Duodenal mucosa (tissue), 2 donors: ENCODE measurements around the gene CCDC9B.

Experiments used
- H3K27ac ChIP-seq: one replicate; pipeline ENCODE4 v1.7.0; 2013; ENCODE audit warnings: low read depth, low read length
- H3K27me3 ChIP-seq, 2 donors: one replicate each; pipeline ENCODE4 v1.7.0; 2013; ENCODE audit warnings: low read length in 2 of 2, control low read depth in 1 of 2; ENCODE audit not compliant: insufficient read depth in 2 of 2, control insufficient read depth in 1 of 2
- H3K36me3 ChIP-seq, 2 donors: one replicate each; pipeline ENCODE4 v1.7.0; 2013; ENCODE audit warnings: low read length in 2 of 2, control low read depth in 1 of 2; ENCODE audit not compliant: insufficient read depth in 2 of 2, control insufficient read depth in 1 of 2
- H3K4me1 ChIP-seq, 2 donors: one replicate each; pipeline ENCODE4 v1.7.0; 2013; ENCODE audit warnings: low read length in 2 of 2, control low read depth in 1 of 2; ENCODE audit not compliant: insufficient read depth in 2 of 2, control insufficient read depth in 1 of 2
- H3K4me3 ChIP-seq, 2 donors: one replicate each; pipeline ENCODE4 v1.7.0; 2013; ENCODE audit warnings: low read length in 2 of 2, low read depth in 1 of 2
- H3K9ac ChIP-seq, 2 donors: one replicate each; pipeline ENCODE4 v1.7.0; 2013; ENCODE audit warnings: low read length in 2 of 2, low read depth in 1 of 2
- H3K9me3 ChIP-seq, 2 donors: one replicate each; pipeline ENCODE4 v1.7.0; 2013; ENCODE audit warnings: low read length in 2 of 2, control low read depth in 1 of 2; ENCODE audit not compliant: control insufficient read depth in 1 of 2

Gene CCDC9B

DNA sequence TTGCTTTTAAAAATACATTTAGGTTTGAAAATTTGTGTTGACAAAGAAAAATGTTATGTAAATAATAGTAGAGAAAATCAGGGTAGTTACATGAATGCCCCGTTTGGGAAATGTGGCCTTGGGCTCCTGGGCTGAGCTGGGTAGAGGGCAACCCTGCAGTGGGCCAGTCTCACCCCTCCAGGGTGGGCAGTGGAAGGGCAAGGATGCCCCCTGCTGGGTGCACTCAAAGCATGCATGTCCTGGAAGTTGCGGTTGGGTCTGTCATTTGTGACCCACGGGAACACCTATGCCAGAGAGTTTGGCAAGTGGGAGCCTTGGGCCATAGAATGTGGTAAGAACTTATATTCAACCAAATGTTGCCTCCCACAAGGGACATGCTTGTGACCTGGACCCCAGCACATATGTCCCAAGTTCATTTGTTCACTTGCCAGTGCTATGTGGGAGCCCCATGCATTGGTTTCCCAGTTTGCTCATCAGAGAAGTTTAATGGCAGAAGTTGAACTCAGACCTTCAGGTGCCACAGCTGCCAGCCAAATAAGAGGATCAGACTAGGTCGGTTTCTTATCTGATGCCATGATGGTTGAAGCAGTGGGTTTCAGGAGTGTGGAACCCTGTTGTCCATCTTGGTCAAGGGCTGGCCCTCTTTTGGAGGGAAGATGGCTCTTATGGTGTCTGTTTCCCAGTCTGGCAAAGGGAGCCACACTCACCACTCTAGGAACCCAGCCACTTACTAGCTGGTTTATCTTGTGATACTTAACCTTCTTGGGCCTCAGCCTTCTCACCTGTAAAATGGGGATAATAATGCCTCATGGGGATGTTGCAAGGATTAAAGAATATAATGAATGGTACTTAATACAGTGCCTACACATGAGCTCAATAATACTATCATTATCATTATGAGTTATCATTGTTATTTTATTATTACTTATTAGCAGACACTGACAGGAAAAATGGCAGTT, 30.5 kb downstream of the CCDC9B start:
- Histone ChIP-seq H3K4me1 (peaks cover 0 to 17% of the 10 kb centered on the region in 2 donors), H3K27me3 (peaks cover 0 to 9% of the 10 kb centered on the region in 2 donors), H3K27ac (no peak overlapping the region), H3K9ac (no peak overlapping the region), H3K4me3 (no peak overlapping the region), H3K36me3 (no peaks in the 10 kb centered on the region), H3K9me3 (no peaks in the 10 kb centered on the region)

DNA sequence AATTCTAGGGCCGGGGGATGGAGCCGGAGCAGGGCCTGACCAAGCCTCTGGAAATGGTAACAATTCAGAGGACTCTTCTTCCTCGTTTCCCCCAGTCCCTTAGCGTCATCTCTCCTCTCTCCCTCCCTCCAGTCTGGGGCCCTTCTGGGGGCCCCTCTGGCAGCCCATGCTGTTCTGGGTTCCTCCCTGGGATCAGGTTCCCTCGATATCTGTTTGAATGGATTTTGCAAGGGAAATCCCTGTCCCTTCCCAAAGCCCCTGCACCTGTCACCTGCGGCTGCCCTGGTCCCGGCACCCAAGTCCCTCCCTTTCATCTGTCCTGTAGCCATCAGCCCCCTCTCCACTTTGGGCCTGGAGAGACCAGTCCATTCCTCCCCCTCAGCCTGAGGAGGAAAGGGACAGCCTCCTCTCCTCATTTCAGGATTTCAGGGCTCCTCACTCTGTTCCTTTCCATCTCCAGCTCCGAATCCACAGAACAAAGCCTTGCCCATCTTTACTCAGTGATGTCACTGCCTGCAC, 31.3 kb downstream of the CCDC9B start:
- Histone ChIP-seq H3K36me3 (no peaks in the 10 kb centered on the region), H3K27ac (no peak overlapping the region), H3K4me3 (no peak overlapping the region), H3K4me1 (peaks cover 0 to 17% of the 10 kb centered on the region in 2 donors), H3K9me3 (no peaks in the 10 kb centered on the region), H3K27me3 (peaks cover 0 to 4% of the 10 kb centered on the region in 2 donors), H3K9ac (no peak overlapping the region)

DNA sequence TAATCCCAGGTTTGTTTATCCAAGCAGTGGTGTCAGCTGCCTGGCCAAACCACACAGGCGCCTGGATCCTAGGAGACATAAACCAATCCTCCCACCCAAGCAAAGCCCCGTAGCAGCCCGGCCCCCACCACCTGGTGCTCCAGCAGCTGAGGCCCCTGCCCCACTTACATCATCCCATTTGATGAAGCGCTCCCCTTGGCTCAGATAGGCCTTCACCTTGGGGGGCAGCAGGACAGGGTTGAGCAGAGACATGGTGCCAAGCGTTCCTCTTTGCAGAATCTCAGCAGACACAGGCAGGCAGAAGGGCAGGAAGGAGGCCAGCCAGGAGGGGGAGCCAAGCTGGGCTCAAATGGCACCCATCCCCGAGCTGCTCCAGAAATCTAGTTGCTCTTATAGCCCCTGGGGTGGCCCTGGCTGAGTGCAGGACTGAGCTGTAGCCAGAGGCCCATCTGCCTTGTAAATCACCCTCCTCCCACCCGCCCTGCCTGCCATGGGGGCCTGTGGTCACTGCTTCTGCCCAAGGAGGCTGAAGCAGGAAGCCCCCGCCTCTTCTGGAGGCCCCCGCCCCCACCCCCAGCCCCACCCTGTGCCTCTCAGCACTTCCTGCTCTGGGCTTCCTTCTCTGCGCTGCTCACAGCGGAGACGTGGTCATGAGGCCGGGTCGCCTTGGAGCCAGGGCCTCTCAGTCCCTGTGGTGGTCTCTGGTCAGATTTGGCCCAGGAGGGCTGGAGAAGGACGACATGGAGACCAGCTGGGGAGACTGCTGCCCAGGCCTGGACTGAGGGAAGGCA, 33.1 kb downstream of the CCDC9B start, which contains the start of gene PLCB2:
TSS of gene PLCB2 (minus strand) at position 515 of the 791 bp plus-strand sequence. CDS start at position 252, 263 bp downstream.
- Histone ChIP-seq H3K9ac (peak within 1 kb of the TSS; percentile 48 to 66), H3K4me3 (peak within 1 kb of the TSS; percentile 61 to 72)

DNA sequence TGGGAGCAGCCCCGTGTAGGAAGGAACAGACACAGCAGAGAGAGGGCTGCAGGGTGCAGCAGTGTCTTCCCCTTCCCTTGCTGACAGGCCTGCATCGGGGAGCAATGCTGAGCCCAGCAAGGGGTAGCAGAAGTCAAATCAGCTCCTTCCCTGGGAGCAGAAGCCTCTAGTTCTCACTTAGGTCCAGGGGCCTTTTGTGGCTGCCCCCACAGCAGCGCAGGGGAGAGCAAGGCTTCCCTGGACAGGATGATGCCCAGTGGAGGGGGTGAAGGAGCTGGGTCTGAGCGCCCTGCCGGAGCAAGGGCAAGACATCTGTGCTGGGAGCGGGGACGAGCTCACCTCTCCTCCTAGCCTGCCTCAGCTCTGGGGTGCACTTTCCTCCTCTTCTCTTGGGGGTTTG, 33.8 kb downstream of the CCDC9B start:
- peaks cover 0 to 4% of the 10 kb centered on the region in 2 donors for H3K27me3 ChIP-seq
- peak overlapping the region; percentile 53 to 57 for H3K4me3 ChIP-seq
- H3K4me1 ChIP-seq, result peaks cover 0 to 17% of the 10 kb centered on the region in 2 donors
- no peak overlapping the region for H3K27ac ChIP-seq
- H3K9me3 ChIP-seq, result no peaks in the 10 kb centered on the region
- peak overlapping the region in 1 of 2 donors; percentile 47 for H3K9ac ChIP-seq
- H3K36me3 ChIP-seq, result peaks cover 0 to 6% of the 10 kb centered on the region in 2 donors

More for the DNA sequence above, 33.1 kb downstream of the CCDC9B start, which contains the start of gene PLCB2:
- peak within 1 kb of the TSS; percentile 67 for H3K27ac ChIP-seq
- H3K9me3 ChIP-seq, result no peaks in the 10 kb centered on the region
- H3K27me3 ChIP-seq, result peaks cover 0 to 4% of the 10 kb centered on the region in 2 donors
- peaks cover 0 to 1% of the 10 kb centered on the region in 2 donors for H3K36me3 ChIP-seq
- peaks cover 0 to 17% of the 10 kb centered on the region in 2 donors for H3K4me1 ChIP-seq

DNA sequence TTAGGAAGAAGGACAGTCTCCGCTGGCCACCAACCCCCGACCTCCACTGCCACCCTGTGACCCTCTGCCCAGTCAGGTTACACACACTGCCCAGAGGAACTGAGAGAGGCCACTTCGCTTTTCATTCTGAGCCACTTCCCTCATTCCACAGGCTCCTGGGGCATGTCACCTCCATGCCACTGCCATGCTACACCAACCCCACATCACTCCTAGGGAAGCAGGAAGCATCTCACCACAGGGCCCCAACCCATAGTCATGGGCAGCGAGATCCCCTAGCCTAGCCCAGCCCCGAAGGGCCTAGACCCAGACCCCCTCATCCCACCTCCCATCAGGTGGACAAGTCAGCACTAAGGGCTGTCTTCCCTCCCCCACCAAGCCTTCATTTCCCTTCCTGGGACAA, 34.4 kb downstream of the CCDC9B start:
- peaks cover 0 to 6% of the 10 kb centered on the region in 2 donors for H3K36me3 ChIP-seq
- peaks cover 0 to 17% of the 10 kb centered on the region in 2 donors for H3K4me1 ChIP-seq
- H3K4me3 ChIP-seq, result peak overlapping the region; percentile 53 to 57
- H3K27me3 ChIP-seq, result peaks cover 0 to 4% of the 10 kb centered on the region in 2 donors
- no peak overlapping the region for H3K27ac ChIP-seq
- H3K9ac ChIP-seq, result peak overlapping the region in 1 of 2 donors; percentile 47
- no peaks in the 10 kb centered on the region for H3K9me3 ChIP-seq

DNA sequence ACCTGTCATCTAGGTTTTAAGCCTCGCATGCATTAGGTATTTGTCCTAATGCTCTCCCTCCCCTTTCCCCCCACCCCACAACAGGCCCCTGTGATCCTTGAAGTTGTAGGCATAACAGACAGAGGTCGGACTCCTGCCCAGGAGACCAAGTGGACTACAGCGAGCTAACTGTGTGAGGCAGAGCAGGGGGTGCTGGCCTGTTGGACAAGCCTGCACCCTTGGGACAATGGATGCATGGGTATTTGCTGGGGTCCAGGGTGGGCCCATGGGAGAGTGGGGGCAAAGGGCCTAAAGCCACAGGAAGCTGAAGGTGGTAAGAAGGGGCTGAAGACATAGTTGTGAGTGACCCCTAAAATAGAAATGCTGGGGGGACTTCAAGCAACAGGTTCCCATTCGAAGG, 35.5 kb downstream of the CCDC9B start:
- Histone ChIP-seq H3K4me1 (peaks cover 0 to 17% of the 10 kb centered on the region in 2 donors), H3K4me3 (no peak overlapping the region), H3K27me3 (no peaks in the 10 kb centered on the region)

DNA sequence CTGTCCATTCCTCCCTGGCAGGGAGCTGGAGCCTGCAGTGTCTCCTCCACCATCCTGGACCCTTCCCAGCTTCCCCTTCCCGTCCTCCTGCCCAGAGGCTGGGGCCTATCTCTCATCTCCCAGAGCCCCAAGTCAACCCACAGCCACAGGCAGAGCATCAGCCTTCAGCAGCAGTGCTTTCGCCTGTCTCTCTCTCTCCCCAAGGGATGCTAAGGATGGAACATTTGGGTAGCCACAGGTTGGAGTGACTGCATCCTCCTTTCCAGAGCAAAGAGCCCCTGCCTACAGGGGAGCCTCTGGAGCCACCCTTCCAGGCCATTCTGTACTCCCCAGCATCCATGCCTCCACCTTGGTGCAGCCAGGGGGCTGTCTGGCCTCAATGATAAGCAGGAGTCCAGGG, 37.2 kb downstream of the CCDC9B start:
- Histone ChIP-seq H3K36me3 (peaks cover 0 to 8% of the 10 kb centered on the region in 2 donors), H3K4me1 (peaks cover 0 to 12% of the 10 kb centered on the region in 2 donors), H3K9ac (no peak overlapping the region), H3K9me3 (no peaks in the 10 kb centered on the region), H3K27me3 (no peaks in the 10 kb centered on the region), H3K4me3 (no peak overlapping the region), H3K27ac (no peak overlapping the region)

More for the DNA sequence above, 35.5 kb downstream of the CCDC9B start:
- no peak overlapping the region for H3K27ac ChIP-seq
- no peak overlapping the region for H3K9ac ChIP-seq
- no peaks in the 10 kb centered on the region for H3K9me3 ChIP-seq
- H3K36me3 ChIP-seq, result peaks cover 0 to 6% of the 10 kb centered on the region in 2 donors

DNA sequence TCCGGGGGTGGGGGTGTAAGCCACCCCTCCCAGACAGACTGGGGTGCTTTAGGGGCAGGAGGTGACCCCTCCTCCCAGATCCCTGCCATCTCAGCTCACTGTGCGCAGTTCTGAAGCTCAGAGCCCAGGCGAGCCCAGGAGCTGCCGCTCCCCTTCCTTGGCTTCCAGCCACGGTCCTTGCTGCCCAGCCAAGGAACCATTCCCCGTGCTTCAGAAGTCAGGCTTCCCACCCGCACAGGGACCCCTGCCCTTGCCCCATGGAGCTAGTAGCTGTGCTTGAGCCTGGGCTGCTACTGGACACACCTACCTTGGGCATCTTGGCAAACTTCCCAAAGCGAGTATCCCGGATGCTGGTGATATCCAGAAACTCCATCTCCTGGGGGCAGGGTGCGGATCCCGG, 37.8 kb downstream of the CCDC9B start:
- Histone ChIP-seq H3K4me3 (no peak overlapping the region), H3K27me3 (no peaks in the 10 kb centered on the region), H3K9ac (no peak overlapping the region), H3K27ac (no peak overlapping the region), H3K36me3 (peaks cover 0 to 11% of the 10 kb centered on the region in 2 donors), H3K9me3 (no peaks in the 10 kb centered on the region), H3K4me1 (peaks cover 0 to 11% of the 10 kb centered on the region in 2 donors)

DNA sequence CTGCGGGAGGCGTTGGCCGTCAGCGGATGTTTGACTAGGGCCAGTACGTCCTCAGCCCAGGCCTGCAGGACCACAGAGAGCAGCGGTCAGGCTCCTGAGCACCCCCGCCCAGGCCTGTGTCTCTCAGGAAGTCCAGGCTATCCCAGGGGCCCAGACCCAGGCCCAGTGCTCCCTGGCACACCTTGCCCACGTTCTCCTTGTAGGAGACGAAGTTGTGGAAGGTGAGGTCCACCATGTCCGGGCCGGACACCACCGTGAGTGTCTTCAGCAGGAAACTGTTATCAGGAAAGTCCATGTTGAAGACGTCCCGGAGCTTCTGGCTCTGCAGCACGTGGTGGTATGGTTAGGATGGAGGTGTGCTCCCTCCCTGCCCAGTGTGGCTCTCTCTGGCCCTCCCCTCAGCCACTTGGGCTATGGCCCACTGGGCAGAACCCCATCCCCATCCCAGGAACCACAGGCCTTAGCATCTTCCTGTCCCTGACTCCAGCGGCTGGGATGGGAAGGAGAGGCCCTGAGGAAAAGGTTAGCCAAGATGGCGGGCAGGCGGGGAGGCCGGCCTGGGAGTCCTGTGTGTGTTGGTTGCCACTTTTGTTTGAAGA, 38.4 kb downstream of the CCDC9B start:
- no peaks in the 10 kb centered on the region for H3K27me3 ChIP-seq
- no peak overlapping the region for H3K4me3 ChIP-seq
- peaks cover 0 to 11% of the 10 kb centered on the region in 2 donors for H3K4me1 ChIP-seq
- no peaks in the 10 kb centered on the region for H3K9me3 ChIP-seq
- peaks cover 0 to 11% of the 10 kb centered on the region in 2 donors for H3K36me3 ChIP-seq
- no peak overlapping the region for H3K9ac ChIP-seq
- H3K27ac ChIP-seq, result no peak overlapping the region
